Measurements from ENCODE around the gene UBXN4. TPM values are rescaled to one million over a fixed set of nuclear protein-coding genes. Genes with fewer than 3 reads are reported as not detected.

Gene UBXN4
- total and polyA plus RNA-seq, 2 of the 4 experiments (the other 2 are of a cell fraction), result 48.1 to 49.1 TPM

DNA sequence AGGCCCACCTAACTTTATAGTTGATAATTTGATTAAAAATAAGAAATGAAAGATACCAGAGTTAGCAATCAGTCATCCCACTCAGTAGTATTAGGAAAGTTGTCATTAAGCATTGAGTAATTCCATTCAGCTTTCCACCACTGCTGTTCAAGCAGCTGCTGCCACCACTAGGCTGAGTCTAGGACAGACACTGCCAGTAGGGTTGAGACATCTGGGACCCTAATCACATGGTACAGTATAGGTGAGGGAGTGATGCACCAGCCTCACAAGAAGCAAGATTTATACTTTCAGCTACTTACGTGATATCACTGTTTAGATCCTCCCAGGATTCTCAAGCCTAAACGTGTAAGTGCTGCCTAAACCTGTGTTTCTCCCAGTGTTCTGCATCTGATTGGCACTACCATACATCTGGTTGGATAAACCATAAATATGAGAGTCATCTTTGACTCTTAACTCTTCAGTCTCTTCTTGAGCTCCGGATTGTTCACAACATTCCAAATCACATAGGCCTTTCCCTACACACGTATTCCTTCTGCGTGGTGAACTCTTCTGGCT lies 3.2 kb downstream of the UBXN4 start:
- H4K5ac ChIP-seq (ENCODE audit: low read depth, low read length), result no peak overlapping the region
- no peak overlapping the region for H2AK9ac ChIP-seq (replicated peaks; ENCODE audit: low read depth, low read length, poor library complexity)
- BruUV-seq (replicated peaks), result no TSS peak
- 0 out of 2 replicates have a peak overlapping the region, but pooled peaks have one; percentile 14 for H3K14ac ChIP-seq (replicated peaks; ENCODE audit: low read depth, low read length)
- no peak overlapping the region for H3K56ac ChIP-seq (ENCODE audit: extremely low read depth, insufficient read depth, low read length)
- peaks cover 35% of the 10 kb centered on the region; the same call in 1 of the 2 replicates for H4K20me1 ChIP-seq (ENCODE audit: insufficient read depth, low read length)
- H2BK20ac ChIP-seq (ENCODE audit: low read depth, low read length), result no peak overlapping the region
- H3K4me2 ChIP-seq (ENCODE audit: low read depth, low read length), result peak overlapping the region; percentile 57
- H2AK5ac ChIP-seq (ENCODE audit: low read depth, low read length), result peak overlapping the region; percentile 32; the same call in 1 of the 2 replicates
- peak overlapping the region; percentile 1; the same call in 1 of the 2 replicates for H3K23ac ChIP-seq (ENCODE audit: low read depth, low read length)
- ATAC-seq (ENCODE audit: low read depth), result no peak
- H3K36me3 ChIP-seq (ENCODE audit: control insufficient read depth, insufficient read depth, low read length), result peaks cover 12% of the 10 kb centered on the region
- TF ChIP-seq RAD21 (IDR thresholded peaks at IDR 0.05; ENCODE audit: low read length), result peak; percentile 8; the same call in 1 of the 2 replicates
- TF ChIP-seq BHLHE40 (IDR thresholded peaks at IDR 0.05; ENCODE audit: low read depth, low read length), result no peak
- peaks cover 3% of the 10 kb centered on the region; the same call in 1 of the 2 replicates for H3K9me1 ChIP-seq (ENCODE audit: insufficient read depth, low read length)
- H3K27ac ChIP-seq (ENCODE audit: insufficient read depth, low read length), result peak overlapping the region; percentile 50; the same call in 1 of the 2 replicates
- ChIA-PET CTCF (interaction anchor here (0.5 to 2.2 kb wide), 4 partner anchors 11 to 152 kb away, joined by 3 to 8 read pairs (median 3); no protein-coding TSS in a partner anchor), POLR2A (ENCODE audit: unreplicated experiment) (interaction anchor here (0.5 kb wide), 1 partner anchor 13 kb away, joined by 3 read pairs; no protein-coding TSS in a partner anchor)
- H3K4me1 ChIP-seq (ENCODE audit: control insufficient read depth, insufficient read depth, low read length), result peaks cover 8% of the 10 kb centered on the region
- H2BK5ac ChIP-seq (ENCODE audit: low read depth, low read length, poor library complexity, severe bottlenecking), result peak overlapping the region; percentile 7
- no peak overlapping the region for H3K9ac ChIP-seq (ENCODE audit: low read depth, low read length)
- peak; percentile 17 for DNase-seq
- H2BK120ac ChIP-seq (ENCODE audit: low read depth, low read length), result no peak overlapping the region
- H4K8ac ChIP-seq (ENCODE audit: low read depth in 2 of 2, low read length in 2 of 2), result no peak overlapping the region
- H2AFZ ChIP-seq (replicated peaks; ENCODE audit: low read length, poor library complexity), result no peak overlapping the region
- no peak overlapping the region for H3K18ac ChIP-seq (ENCODE audit: low read depth, low read length)
- WGBS, 2 experiments (ENCODE audit: extremely low coverage in 2 of 2, insufficient read length in 1 of 2), result 100% methylated on average over 1 of the region's 5 CpGs; no CpG with 5 or more reads in 1 of the 2 experiments
- H3K79me1 ChIP-seq (ENCODE audit: low read depth in 1 of 2, low read length in 2 of 2), result peaks cover 19 to 38% of the 10 kb centered on the region in 2 experiments
- dilution Hi-C loops (cut with HindIII; ENCODE audit: low sequenced_read_pairs, unreplicated experiment), result no loop called here
- in situ Hi-C loops (cut with MboI; ENCODE audit: low sequenced_read_pairs), result no loop called here
- H4K91ac ChIP-seq (ENCODE audit: insufficient read depth, low read depth, low read length), result no peak overlapping the region
- no peak overlapping the region; the same call in 1 of the 2 replicates for H3K4me3 ChIP-seq (ENCODE audit: insufficient read depth, low read depth, low read length)
- H2BK15ac ChIP-seq (ENCODE audit: low read depth, low read length), result peak overlapping the region; percentile 6; the same call in 1 of the 3 replicates
- no peaks in the 10 kb centered on the region for H3K27me3 ChIP-seq (ENCODE audit: control insufficient read depth, insufficient read depth, low read length)
- H3K4ac ChIP-seq (ENCODE audit: low read depth, low read length), result no peak overlapping the region; the same call in 1 of the 2 replicates
- H3K9me3 ChIP-seq (ENCODE audit: control insufficient read depth, insufficient read depth, low read length), result no peaks in the 10 kb centered on the region
- intact Hi-C loops (cut with micrococcal nuclease), result loop anchor here (5.0 kb wide), 2 partner anchors 37 to 693 kb away; partner anchors contain the start of gene RAB3GAP1

Data from IMR-90 (cell line).